Neural cell (in vitro differentiated cells): ENCODE data around the gene POT1. TPM values are rescaled to one million over a fixed set of nuclear protein-coding genes. Genes with fewer than 3 reads are reported as not detected.

Source experiments
- H2AFZ ChIP-seq: fragments of 200-600, 300-800 bp; sonication (generic), shearing (Covaris generic); 2 replicates; pipeline ENCODE4 v1.6.0; 2014; ENCODE audit warnings: low read depth, mild to moderate bottlenecking, antibody characterized with exemption, low read length, moderate library complexity
- H3F3A ChIP-seq: fragments of 200-600 bp; shearing (Covaris generic); 2 replicates; pipeline ENCODE4 v1.6.1; 2016; ENCODE audit warnings: mild to moderate bottlenecking, moderate library complexity, mixed read lengths, antibody characterized with exemption, low read length; ENCODE audit not compliant: insufficient read depth, poor library complexity, severe bottlenecking
- H3K27ac ChIP-seq: fragments of 200-600, 300-800 bp; sonication (generic), shearing (Covaris generic); 2 replicates; pipeline ENCODE4 v1.5.1; 2014; ENCODE audit warnings: mild to moderate bottlenecking, low read length, moderate library complexity
- H3K27me3 ChIP-seq: fragments of 300-800, 200-600 bp; sonication (generic), shearing (Covaris generic); 2 replicates; pipeline ENCODE4 v1.6.0; 2014; ENCODE audit warnings: mild to moderate bottlenecking, low read depth, low read length, moderate library complexity; ENCODE audit not compliant: insufficient read depth
- H3K36me3 ChIP-seq: fragments of 300-800, 200-600 bp; sonication (generic), shearing (Covaris generic); 2 replicates; pipeline ENCODE4 v1.5.1; 2014; ENCODE audit warnings: mild to moderate bottlenecking, antibody characterized with exemption, low read length, moderate library complexity; ENCODE audit not compliant: insufficient read depth
- H3K4me2 ChIP-seq: fragments of 300-800, 200-600 bp; sonication (generic), shearing (Covaris generic); 2 replicates; pipeline ENCODE4 v1.6.0; 2014; ENCODE audit warnings: mild to moderate bottlenecking, low read length
- H3K4me3 ChIP-seq: fragments of 300-800, 200-600 bp; sonication (generic), shearing (Covaris generic); 2 replicates; pipeline ENCODE4 v1.5.1; 2014; ENCODE audit warnings: mild to moderate bottlenecking, low read length, moderate library complexity
- H3K79me2 ChIP-seq: fragments of 200-600 bp; shearing (Covaris generic); replicated peaks from 2 replicates; pipeline ENCODE4 v1.6.0; 2014; ENCODE audit warnings: mild to moderate bottlenecking, low read length, moderate library complexity; ENCODE audit not compliant: insufficient read depth
- H3K9ac ChIP-seq: fragments of 300-800, 200-600 bp; sonication (generic), shearing (Covaris generic); 2 replicates; pipeline ENCODE4 v1.6.1; 2016; ENCODE audit warnings: mild to moderate bottlenecking, low read length, mixed read lengths
- H3K9me2 ChIP-seq: fragments of 200-600 bp; shearing (Covaris generic); 2 replicates; pipeline ENCODE4 v1.6.1; 2016; ENCODE audit warnings: mild to moderate bottlenecking, low read length, mixed read lengths; ENCODE audit not compliant: insufficient read depth
- H3K9me3 ChIP-seq: fragments of 200-600, 300-800 bp; sonication (generic), shearing (Covaris generic); 2 replicates; pipeline ENCODE4 v1.6.1; 2016; ENCODE audit warnings: mild to moderate bottlenecking, mixed run types, low read length, moderate library complexity, mixed read lengths
- H4K20me1 ChIP-seq: fragments of 200-600 bp; shearing (Covaris generic); 2 replicates; pipeline ENCODE4 v1.6.1; 2016; ENCODE audit warnings: mild to moderate bottlenecking, mixed run types; ENCODE audit not compliant: insufficient read depth
- CTCF ChIP-seq: fragments of 450-650 bp; IDR thresholded peaks from 2 replicates; pipeline ENCODE4 v1.5.1; 2014; ENCODE audit warnings: antibody characterized with exemption, mild to moderate bottlenecking, moderate library complexity; ENCODE audit not compliant: poor library complexity, severe bottlenecking
- EP300 ChIP-seq: fragments of 450-650 bp; conservative IDR thresholded peaks from 2 replicates; pipeline ENCODE4 v1.6.1; 2014; ENCODE audit warnings: antibody characterized with exemption, mild to moderate bottlenecking, moderate library complexity; ENCODE audit not compliant: poor library complexity, severe bottlenecking
- EZH2 ChIP-seq: fragments of 200-600, 300-800 bp; shearing (Covaris generic), sonication (generic); IDR thresholded peaks from 2 replicates; pipeline ENCODE4 v1.6.1; 2014; ENCODE audit warnings: antibody characterized with exemption, low read length, borderline replicate concordance, mild to moderate bottlenecking; ENCODE audit not compliant: insufficient read depth, poor library complexity, severe bottlenecking
- MXI1 ChIP-seq: fragments of 450-650 bp; conservative IDR thresholded peaks from 2 replicates; pipeline ENCODE4 v1.6.1; 2014; ENCODE audit warnings: antibody characterized with exemption, mild to moderate bottlenecking; ENCODE audit not compliant: poor library complexity, severe bottlenecking
- POLR2AphosphoS5 ChIP-seq: IDR thresholded peaks from 2 replicates; pipeline ENCODE4 v1.6.1; 2012
- RAD21 ChIP-seq: fragments of 450-650 bp; conservative IDR thresholded peaks from 2 replicates; pipeline ENCODE4 v1.6.1; 2014; ENCODE audit warnings: antibody characterized with exemption, mild to moderate bottlenecking, moderate library complexity
- SMC3 ChIP-seq: fragments of 450-650 bp; conservative IDR thresholded peaks from 2 replicates; pipeline ENCODE4 v1.6.1; 2014; ENCODE audit warnings: antibody characterized with exemption, mild to moderate bottlenecking, moderate library complexity; ENCODE audit not compliant: poor library complexity
- TAF1 ChIP-seq: IDR thresholded peaks from 2 replicates; pipeline ENCODE4 v1.6.1; 2012; ENCODE audit warnings: low read depth
- polyA plus RNA-seq: library from polyadenylated mRNA; depleted of rRNA; stranded (reverse); fragments of >200 nt; gene quantifications from 2 replicates; pipeline ENCODE4 v1.2.3, GENCODE V29; 2014
- TF ChIP-seq, protein P1 (sequence below): IDR thresholded peaks from 2 replicates; pipeline ENCODE4 v1.6.1; 2012; ENCODE audit warnings: borderline replicate concordance

Gene POT1
- polyA plus RNA-seq, 1 donor from 2014 or later = 19.3 TPM

DNA sequence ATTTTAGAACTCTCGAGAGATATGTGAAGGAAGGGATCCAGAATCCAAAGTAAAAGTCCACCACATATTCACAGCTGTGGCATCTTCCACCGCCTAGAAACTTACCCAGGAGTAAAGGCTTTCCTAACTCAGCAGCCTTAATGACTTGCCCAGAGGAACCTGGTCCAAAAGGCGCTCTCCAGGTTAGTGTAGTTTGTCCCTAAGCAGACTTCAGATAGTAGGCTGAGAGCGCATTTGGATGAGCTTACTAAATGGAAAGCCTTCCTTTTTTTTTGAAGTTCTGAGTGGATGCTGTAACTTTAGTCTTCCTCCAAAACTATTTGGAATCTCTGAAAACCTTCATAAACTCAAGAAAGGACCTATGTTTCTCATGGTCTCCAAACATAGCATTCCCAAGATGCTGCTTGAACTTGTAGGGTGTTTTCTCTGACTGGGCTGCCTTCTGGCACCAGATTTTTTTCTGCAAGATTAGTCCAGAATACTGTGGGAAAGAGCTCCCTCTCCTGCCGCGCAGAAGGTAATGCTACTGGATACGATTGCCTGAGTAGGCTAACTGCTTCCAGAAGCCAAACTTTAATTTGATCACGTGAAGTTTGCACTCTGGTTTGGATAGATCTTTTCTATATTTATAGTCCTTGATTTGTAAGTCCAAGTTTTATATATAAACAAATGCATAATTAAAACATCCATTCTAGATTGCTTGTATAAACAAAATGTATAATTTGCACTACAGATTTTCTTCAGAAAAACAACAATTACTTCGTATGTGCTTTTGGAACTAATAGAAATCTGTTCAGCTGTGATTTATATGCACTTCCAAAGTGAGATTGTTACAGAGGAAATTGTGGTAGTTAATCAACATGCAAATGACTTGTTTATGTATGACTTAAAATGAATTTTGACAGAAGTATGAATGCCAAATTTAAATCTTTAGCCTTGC, 144.5 kb downstream of the POT1 start:
- Histone ChIP-seq H3K79me2 (no peaks in the 10 kb centered on the region), H3K36me3 (no peaks in the 10 kb centered on the region), H3K9ac (no peak overlapping the region), H2AFZ (no peak overlapping the region), H3K27me3 (no peaks in the 10 kb centered on the region), H3K9me3 (no peaks in the 10 kb centered on the region), H3K9me2 (no peaks in the 10 kb centered on the region), H3K27ac (no peak overlapping the region), H3K4me3 (no peak overlapping the region), H3K4me2 (no peak overlapping the region), H3F3A (no peaks in the 10 kb centered on the region), H4K20me1 (no peaks in the 10 kb centered on the region)
- TF ChIP-seq POLR2AphosphoS5 (no peak), CTCF (peak; percentile 86), SMC3 (peak; percentile 96), RAD21 (peak; percentile 93), MXI1 (no peak), EP300 (no peak), EZH2 (no peak)

GRCh38 chr7:124783271-124783670, 146.4 kb downstream of the POT1 start:
- Histone ChIP-seq H4K20me1 (no peaks in the 10 kb centered on the region), H3K9ac (no peak overlapping the region), H3K4me3 (no peak overlapping the region), H3K36me3 (no peaks in the 10 kb centered on the region), H3K27me3 (no peaks in the 10 kb centered on the region), H3K27ac (no peak overlapping the region), H3K4me2 (no peak overlapping the region), H3F3A (no peaks in the 10 kb centered on the region), H2AFZ (no peak overlapping the region), H3K9me2 (no peaks in the 10 kb centered on the region), H3K79me2 (no peaks in the 10 kb centered on the region), H3K9me3 (no peaks in the 10 kb centered on the region)
- TF ChIP-seq SMC3 (no peak), CTCF (no peak), EZH2 (no peak), TAF1 (no peak), RAD21 (no peak), MXI1 (no peak), EP300 (no peak), POLR2AphosphoS5 (no peak)
- TF ChIP-seq, protein P1, sequence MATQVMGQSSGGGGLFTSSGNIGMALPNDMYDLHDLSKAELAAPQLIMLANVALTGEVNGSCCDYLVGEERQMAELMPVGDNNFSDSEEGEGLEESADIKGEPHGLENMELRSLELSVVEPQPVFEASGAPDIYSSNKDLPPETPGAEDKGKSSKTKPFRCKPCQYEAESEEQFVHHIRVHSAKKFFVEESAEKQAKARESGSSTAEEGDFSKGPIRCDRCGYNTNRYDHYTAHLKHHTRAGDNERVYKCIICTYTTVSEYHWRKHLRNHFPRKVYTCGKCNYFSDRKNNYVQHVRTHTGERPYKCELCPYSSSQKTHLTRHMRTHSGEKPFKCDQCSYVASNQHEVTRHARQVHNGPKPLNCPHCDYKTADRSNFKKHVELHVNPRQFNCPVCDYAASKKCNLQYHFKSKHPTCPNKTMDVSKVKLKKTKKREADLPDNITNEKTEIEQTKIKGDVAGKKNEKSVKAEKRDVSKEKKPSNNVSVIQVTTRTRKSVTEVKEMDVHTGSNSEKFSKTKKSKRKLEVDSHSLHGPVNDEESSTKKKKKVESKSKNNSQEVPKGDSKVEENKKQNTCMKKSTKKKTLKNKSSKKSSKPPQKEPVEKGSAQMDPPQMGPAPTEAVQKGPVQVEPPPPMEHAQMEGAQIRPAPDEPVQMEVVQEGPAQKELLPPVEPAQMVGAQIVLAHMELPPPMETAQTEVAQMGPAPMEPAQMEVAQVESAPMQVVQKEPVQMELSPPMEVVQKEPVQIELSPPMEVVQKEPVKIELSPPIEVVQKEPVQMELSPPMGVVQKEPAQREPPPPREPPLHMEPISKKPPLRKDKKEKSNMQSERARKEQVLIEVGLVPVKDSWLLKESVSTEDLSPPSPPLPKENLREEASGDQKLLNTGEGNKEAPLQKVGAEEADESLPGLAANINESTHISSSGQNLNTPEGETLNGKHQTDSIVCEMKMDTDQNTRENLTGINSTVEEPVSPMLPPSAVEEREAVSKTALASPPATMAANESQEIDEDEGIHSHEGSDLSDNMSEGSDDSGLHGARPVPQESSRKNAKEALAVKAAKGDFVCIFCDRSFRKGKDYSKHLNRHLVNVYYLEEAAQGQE = no peak
